GM12875 (cell line): ENCODE measurements around the gene GNG4.

ENCODE experiments used
- H3K4me3 ChIP-seq: one replicate; pipeline ENCODE4 v1.5.1; 2011; ENCODE audit warnings: low read depth, low read length, control low read depth
- TF ChIP-seq, protein P1 (sequence below): IDR thresholded peaks from 2 replicates; pipeline ENCODE4 v1.5.1; 2011; ENCODE audit warnings: low read depth, mild to moderate bottlenecking, control low read depth, inconsistent platforms, low read length, moderate library complexity, borderline replicate concordance; ENCODE audit not compliant: insufficient read depth

The GNG4 gene

DNA sequence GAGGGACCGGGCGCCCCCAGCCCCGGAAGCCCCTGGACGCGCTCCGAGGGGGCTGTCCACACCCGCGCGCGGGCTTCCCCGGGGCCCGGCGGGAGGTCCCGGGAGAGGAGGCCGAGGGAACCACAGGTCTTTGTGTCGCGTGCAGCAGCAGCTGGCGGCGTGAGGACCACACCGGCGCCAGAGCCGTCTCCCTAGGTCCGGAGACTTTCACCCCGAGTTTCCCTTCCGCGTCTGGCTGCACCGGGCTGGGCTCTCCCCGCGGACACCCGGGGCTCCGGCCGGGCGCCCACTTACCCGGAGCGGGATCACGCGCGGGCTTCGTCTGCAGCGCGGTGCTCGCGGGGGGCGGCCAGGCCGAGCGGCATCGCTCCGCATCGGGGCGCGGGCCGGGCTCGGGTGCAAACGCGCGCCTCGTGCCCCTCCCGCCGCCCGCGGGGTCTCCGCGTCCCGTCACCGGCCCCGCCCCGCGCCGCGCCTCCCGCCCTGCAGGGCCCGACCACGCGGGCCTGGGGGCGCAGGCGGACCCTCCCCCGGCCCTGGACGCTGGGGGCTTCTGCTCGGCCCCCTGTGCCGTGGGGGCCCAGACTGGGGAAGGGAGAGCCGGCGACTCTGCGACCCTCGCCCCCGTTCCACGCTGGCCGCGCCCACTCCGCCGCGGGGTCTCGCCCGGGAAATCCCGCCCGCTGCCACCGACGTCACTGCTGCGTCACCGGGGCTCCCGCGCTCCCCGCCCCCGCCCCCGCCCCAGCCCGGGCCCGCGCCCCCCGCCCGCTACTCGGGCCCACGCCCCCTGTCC is at the start of gene GNG4:
TSS of gene GNG4 (minus strand) at position 417 of the 796 bp plus-strand sequence. CDS start 65,946 bp downstream, outside the sequence.
- TF ChIP-seq, protein P1, sequence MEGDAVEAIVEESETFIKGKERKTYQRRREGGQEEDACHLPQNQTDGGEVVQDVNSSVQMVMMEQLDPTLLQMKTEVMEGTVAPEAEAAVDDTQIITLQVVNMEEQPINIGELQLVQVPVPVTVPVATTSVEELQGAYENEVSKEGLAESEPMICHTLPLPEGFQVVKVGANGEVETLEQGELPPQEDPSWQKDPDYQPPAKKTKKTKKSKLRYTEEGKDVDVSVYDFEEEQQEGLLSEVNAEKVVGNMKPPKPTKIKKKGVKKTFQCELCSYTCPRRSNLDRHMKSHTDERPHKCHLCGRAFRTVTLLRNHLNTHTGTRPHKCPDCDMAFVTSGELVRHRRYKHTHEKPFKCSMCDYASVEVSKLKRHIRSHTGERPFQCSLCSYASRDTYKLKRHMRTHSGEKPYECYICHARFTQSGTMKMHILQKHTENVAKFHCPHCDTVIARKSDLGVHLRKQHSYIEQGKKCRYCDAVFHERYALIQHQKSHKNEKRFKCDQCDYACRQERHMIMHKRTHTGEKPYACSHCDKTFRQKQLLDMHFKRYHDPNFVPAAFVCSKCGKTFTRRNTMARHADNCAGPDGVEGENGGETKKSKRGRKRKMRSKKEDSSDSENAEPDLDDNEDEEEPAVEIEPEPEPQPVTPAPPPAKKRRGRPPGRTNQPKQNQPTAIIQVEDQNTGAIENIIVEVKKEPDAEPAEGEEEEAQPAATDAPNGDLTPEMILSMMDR, result no peak
- peak within 1 kb of the TSS; percentile 49 for H3K4me3 ChIP-seq

DNA sequence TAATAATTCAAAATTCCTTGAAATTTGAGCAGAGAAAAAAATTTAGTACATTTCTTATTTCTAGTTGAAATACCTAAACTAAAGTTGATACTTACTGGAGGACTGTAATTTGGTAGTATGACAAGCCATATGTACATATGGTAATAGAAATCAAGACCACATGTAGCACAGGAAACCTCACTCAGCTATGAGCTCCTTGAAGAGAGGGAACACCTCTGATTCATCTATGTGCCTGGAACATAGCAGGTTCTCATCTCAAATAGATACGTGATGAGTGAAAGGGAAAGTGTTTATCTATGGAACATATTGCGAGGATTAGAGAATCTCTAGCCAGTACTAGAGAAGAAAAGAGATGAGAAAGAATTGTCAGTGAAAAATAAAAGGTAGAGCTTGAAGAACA is 47.9 kb upstream of the GNG4 start:
- H3K4me3 ChIP-seq, result no peak overlapping the region
- TF ChIP-seq, protein P1, result no peak

DNA sequence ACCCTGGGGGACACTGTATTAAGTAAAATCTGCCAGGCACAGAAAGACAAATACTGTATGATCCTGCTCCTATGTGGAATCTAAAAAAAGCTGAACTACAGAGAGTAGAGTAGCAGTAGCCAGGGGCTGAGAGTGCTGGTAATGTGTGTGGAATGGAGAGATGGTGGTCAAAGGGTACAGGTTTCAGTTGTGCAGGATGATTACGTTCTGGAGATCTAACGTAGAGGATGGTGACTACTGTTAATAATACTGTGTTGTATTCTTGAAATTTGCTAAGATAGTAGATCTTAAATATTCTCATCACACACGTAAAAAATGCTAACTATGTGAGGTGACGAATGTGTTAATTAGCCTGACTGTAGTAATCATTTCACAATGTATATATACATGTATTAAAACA is 39.8 kb upstream of the GNG4 start:
- H3K4me3 ChIP-seq, result no peak overlapping the region
- TF ChIP-seq, protein P1, result no peak

DNA sequence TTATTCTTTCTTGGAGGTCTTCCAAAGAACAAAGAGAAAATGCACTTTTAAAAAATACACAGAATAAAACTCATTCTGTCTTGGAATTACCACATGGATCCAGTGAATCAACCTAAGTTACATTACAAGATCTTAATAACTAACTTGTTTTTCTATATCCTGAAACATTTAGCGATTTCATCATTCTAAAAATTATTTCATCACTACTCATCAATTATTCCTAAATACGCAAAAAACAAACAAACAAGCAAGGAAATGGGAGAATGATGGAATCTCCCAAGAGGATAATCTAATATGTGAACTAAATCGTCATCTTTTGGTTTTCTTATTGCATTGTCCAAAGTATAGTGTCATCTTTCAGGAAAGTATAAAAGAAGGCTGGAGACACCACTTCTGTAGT is 38.5 kb upstream of the GNG4 start:
- TF ChIP-seq, protein P1, result no peak

DNA sequence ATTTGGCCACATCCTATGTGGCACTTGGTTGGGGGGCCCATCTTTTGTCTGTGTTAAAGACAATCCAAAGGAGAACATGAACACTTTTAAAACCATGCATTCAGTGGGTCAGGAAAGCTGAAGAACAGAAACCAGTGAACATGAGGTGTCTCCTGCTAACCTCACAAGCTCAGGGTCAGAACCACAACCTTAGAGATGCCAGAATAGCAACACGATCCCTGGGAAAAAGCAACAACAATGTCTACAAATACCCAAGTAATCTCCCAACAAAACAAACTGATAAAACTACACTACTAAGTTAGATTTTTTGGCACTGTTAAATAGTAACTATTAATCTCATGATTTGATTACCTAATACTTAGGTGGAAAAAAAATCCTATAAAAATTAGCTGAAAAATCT is 34.1 kb upstream of the GNG4 start:
- TF ChIP-seq, protein P1, result no peak
- no peak overlapping the region for H3K4me3 ChIP-seq

More for the DNA sequence above, 38.5 kb upstream of the GNG4 start:
- no peak overlapping the region for H3K4me3 ChIP-seq

DNA sequence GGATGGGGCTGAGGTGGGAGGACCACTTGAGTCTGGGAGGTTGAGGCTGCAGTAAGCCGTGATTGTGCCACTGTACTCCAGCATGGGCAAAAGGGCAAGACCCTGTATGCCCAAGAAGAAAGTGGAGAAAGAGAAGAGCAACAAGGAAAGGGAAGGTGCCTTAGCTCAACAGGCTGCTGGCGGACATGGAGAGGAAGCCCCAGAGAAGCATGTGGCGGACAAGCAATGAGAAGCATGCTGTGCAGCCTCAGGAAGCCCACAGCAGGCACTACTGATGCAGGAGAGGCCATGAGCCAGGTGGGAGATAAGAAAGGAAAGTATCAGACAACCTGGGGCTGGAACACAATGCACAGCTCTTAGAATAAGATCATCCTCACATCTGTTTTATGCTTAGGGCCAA is 32.6 kb upstream of the GNG4 start:
- H3K4me3 ChIP-seq, result no peak overlapping the region
- TF ChIP-seq, protein P1, result no peak

DNA sequence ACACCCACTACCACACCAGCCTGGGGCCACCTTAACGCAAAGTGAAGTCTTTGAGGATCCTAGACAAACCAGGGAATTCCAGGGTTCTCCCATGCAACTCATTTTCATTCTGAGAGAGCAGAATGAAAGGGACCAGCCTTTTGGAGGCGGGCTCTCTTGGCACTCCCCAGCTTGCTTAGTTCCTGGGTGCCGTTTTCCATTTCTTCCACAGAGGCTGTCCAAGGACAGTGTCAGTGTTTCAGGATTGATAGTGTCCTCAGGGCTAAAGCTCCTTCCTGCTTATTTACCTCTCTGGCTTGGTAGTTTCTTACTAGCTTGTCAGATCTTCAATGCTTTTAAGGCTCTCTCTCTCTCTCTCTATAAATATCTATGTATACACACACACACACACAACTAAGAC is 30.1 kb upstream of the GNG4 start:
- TF ChIP-seq, protein P1, result no peak
- no peak overlapping the region for H3K4me3 ChIP-seq
